Ishikawa (cell line): ENCODE results near the gene POU3F1.

ENCODE experiments used
- CEBPB ChIP-seq: IDR thresholded peaks from 2 replicates; pipeline ENCODE4 v1.6.1; 2012
- CREB1 ChIP-seq: IDR thresholded peaks from 2 replicates; pipeline ENCODE4 v1.6.1; 2012; ENCODE audit warnings: low read depth
- EGR1 ChIP-seq: IDR thresholded peaks from 2 replicates; pipeline ENCODE4 v1.6.1; 2012
- EP300 ChIP-seq: IDR thresholded peaks from 2 replicates; pipeline ENCODE4 v1.6.1; 2012; ENCODE audit warnings: borderline replicate concordance
- FOXM1 ChIP-seq: IDR thresholded peaks from 2 replicates; pipeline ENCODE4 v1.6.1; 2012; ENCODE audit warnings: low read depth, borderline replicate concordance
- NFIC ChIP-seq: IDR thresholded peaks from 2 replicates; pipeline ENCODE4 v1.6.1; 2012
- RAD21 ChIP-seq: IDR thresholded peaks from 2 replicates; pipeline ENCODE4 v1.6.1; 2012; ENCODE audit warnings: low read depth
- TAF1 ChIP-seq: IDR thresholded peaks from 2 replicates; pipeline ENCODE4 v1.6.1; 2012; ENCODE audit warnings: low read depth, mild to moderate bottlenecking
- TCF12 ChIP-seq: IDR thresholded peaks from 2 replicates; pipeline ENCODE4 v1.6.1; 2012; ENCODE audit warnings: low read depth
- TEAD4 ChIP-seq: IDR thresholded peaks from 2 replicates; pipeline ENCODE4 v1.6.1; 2012
- YY1 ChIP-seq: IDR thresholded peaks from 2 replicates; pipeline ENCODE4 v1.6.1; 2012; ENCODE audit warnings: low read depth
- ZBTB7A ChIP-seq: IDR thresholded peaks from 2 replicates; pipeline ENCODE4 v1.6.1; 2012; ENCODE audit warnings: low read depth
- TF ChIP-seq, protein P1 (sequence below): IDR thresholded peaks from 2 replicates; pipeline ENCODE4 v1.6.1; 2012; ENCODE audit warnings: low read depth, mild to moderate bottlenecking
- TF ChIP-seq, protein P2 (sequence below): IDR thresholded peaks from 2 replicates; pipeline ENCODE4 v1.6.1; 2012
- TF ChIP-seq, protein P3 (sequence below): IDR thresholded peaks from 2 replicates; pipeline ENCODE4 v1.6.1; 2012

POU3F1 gene

DNA sequence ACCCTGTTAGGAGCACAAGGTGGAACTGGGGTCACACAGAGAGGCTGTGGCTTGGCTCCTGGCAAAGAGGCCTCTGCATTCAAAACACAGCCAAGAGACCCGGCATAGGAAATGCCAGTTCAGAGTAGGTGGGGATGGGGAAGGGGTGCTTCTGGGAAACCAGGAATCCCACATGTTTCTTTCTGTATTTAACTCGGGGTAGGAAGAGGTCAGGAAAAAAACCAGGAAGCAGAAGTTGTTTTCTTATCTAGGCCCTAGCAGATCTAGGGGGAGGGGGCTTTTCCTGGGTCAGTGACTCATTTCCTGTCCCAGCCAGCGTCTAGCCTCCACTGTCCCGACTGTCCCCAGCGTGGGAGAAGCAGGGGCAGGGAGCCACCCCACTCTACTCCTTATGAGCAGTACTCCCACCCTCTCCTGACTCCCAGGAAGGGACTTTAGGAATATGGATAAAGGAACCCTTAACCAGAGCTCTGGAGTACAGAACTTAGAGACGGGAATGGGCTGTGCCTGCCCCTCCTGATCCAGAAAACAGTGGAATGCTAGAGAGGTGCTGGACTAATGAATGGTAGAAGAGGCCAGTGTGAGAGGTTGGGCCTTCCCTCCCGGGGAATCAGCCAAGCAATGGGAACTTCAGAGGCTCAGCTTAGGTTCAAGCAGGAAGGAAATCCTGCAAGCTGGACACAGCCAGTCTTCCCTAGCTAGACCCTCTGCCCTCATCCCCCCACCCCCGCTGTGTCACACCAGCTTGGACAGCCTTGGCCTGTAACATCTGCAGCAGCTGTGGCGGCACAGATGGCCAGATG lies 47.0 kb downstream of the POU3F1 start:
- TF ChIP-seq, protein P1, sequence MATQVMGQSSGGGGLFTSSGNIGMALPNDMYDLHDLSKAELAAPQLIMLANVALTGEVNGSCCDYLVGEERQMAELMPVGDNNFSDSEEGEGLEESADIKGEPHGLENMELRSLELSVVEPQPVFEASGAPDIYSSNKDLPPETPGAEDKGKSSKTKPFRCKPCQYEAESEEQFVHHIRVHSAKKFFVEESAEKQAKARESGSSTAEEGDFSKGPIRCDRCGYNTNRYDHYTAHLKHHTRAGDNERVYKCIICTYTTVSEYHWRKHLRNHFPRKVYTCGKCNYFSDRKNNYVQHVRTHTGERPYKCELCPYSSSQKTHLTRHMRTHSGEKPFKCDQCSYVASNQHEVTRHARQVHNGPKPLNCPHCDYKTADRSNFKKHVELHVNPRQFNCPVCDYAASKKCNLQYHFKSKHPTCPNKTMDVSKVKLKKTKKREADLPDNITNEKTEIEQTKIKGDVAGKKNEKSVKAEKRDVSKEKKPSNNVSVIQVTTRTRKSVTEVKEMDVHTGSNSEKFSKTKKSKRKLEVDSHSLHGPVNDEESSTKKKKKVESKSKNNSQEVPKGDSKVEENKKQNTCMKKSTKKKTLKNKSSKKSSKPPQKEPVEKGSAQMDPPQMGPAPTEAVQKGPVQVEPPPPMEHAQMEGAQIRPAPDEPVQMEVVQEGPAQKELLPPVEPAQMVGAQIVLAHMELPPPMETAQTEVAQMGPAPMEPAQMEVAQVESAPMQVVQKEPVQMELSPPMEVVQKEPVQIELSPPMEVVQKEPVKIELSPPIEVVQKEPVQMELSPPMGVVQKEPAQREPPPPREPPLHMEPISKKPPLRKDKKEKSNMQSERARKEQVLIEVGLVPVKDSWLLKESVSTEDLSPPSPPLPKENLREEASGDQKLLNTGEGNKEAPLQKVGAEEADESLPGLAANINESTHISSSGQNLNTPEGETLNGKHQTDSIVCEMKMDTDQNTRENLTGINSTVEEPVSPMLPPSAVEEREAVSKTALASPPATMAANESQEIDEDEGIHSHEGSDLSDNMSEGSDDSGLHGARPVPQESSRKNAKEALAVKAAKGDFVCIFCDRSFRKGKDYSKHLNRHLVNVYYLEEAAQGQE = no peak

DNA sequence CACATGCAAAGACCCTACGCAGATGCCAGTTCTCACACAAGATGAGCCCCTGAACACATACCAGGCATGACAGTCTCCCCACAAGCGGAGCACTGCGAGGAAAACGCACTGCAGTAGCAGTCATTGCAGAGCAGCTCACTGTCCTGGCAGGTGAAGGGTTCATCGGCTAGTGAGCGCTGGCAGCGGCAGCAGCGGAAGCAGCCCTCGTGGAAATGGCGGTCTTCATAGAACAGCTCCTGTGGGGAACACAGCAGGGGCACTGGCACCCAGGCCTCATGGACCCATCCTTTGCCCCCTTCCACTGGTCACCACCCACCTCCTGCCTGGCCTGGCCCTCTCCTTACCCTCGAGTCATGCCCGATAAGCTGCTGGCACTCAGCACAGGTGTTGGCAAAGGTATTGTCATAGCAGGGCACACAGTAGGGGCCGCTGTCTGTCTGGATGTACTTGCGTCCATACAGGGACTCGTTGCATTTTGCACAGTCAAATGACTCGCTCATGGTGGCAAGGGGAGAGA lies 47.6 kb downstream of the POU3F1 start:
- TF ChIP-seq RAD21 (no peak), YY1 (no peak), FOXM1 (no peak), CREB1 (no peak)
- TF ChIP-seq, protein P2, sequence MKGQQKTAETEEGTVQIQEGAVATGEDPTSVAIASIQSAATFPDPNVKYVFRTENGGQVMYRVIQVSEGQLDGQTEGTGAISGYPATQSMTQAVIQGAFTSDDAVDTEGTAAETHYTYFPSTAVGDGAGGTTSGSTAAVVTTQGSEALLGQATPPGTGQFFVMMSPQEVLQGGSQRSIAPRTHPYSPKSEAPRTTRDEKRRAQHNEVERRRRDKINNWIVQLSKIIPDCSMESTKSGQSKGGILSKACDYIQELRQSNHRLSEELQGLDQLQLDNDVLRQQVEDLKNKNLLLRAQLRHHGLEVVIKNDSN = no peak

DNA sequence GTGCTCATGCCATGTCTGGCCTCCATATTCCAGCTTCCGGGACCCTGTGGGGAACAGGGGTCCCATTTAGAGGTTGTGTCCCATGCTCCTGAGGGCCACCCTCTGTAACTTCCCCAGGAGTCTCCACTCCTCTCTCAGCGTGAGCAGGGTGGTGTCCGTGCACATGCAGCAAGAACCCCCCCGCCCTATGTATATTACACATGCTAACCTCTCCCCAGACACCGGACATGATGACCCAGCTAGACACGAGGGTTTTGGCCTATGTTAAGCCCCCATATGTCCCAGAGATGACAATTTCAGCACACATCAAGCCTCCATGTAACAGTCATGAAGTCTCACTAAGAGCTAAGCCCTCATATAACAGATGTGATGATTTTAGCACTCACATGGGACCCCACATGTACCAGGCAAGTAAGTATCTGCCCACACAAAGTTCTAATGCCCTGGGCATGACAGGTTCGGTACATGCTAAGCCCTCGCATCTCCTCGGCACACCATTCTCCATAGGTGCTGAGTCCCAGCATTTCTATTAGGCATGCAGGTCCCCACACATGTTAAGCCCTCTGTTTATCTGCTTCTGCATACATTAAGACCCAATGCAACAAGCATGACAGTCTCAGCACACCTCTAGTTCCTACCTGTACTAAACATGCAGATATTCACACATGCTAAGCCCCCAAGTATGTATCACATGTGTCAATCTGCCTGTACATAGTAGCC lies 48.3 kb downstream of the POU3F1 start:
- TF ChIP-seq CEBPB (no peak), YY1 (no peak), TAF1 (no peak), FOXM1 (no peak), RAD21 (no peak), TCF12 (no peak), EGR1 (no peak), ZBTB7A (no peak), EP300 (no peak), NFIC (no peak), CREB1 (no peak), TEAD4 (no peak)
- TF ChIP-seq, protein P3, sequence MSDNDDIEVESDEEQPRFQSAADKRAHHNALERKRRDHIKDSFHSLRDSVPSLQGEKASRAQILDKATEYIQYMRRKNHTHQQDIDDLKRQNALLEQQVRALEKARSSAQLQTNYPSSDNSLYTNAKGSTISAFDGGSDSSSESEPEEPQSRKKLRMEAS = no peak
- TF ChIP-seq, protein P2 = no peak
- TF ChIP-seq, protein P1 = no peak

DNA sequence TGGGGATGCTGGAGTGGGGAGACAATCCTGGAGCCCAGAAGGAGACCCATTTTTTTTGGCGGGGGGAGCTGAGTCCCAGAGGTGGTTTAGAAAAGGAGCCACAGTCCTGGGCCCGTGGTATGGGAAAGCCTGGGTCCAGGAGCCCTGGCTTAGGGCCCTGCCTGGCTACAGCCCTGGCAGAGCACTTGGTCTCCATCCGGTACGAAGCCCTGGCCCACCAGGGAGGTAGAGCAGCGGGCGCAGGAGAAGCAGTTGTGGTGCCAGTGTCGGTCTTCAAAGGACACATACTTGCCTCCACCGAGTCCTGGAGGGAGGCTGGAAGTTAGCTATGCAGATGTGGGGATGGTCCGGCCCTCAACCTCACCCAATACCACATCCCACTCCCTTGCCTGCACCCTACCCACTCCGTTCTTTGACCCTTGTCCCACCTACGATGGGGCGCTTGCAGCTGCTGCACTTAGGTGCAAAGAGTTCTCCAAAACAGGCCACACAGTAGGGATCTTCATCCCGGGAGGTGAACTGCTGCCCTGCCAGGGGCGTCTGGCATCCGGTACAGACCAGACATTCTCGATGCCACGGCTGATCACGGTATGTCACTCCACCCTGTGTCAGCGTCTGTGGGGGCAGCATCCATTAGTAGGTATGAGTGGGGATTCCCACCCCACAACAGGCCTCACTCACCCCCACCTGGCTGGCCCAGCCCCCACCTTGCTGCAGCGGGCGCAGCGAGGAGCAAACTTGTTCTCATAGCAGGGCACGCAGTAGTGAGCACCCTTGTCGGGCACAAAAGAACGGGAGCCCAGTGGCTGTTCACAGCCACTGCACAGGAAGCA lies 49.1 kb downstream of the POU3F1 start:
- TF ChIP-seq, protein P2 = no peak
- TF ChIP-seq CEBPB = no peak
- no peak for TF ChIP-seq TEAD4
- no peak for TF ChIP-seq FOXM1
- TF ChIP-seq ZBTB7A = no peak
- TF ChIP-seq EP300 = no peak
- no peak for TF ChIP-seq TAF1
- TF ChIP-seq, protein P3 = no peak
- no peak for TF ChIP-seq NFIC
- no peak for TF ChIP-seq EGR1
- TF ChIP-seq, protein P1 = no peak
- TF ChIP-seq CREB1 = no peak
- no peak for TF ChIP-seq TCF12
- TF ChIP-seq RAD21 = no peak
- no peak for TF ChIP-seq YY1
